Left colon (tissue), 2 donors: ENCODE results near the gene CDH5. TPM values are rescaled to one million over a fixed set of nuclear protein-coding genes. Genes with fewer than 3 reads are reported as not detected.
"Not testable (repeated sequence)": the region's sequence is repeated elsewhere in the genome, so short reads cannot be mapped to it uniquely, and the experiment has no call there.

Experiments
- ATAC-seq: fragments of 200-7000 bp; cut with Tn5 transposase; one replicate; pipeline ENCODE4 v1.9.1; 2020; ENCODE audit warnings: mild to moderate bottlenecking, moderate library complexity
- DNase-seq, 2 donors: peaks; one replicate each; pipeline ENCODE4 v3.0.0-alpha.2; 2020
- intact Hi-C, 2 donors: fragments of 100-400 bp; cut with DNase I in 1 of 2; cut with micrococcal nuclease in 1 of 2; formaldehyde crosslinking; loops; one replicate each; pipeline versions ENCODE4 v1.11.2 to v1.14.0; 2022; cut with DNase I, micrococcal nuclease
- total RNA-seq, 2 donors: library from RNA; stranded (reverse); fragmentation: NEBNext Ultra II Directional; extraction: Animal tissue kit (Norgen Biotek cat#: 25700); gene quantifications; one replicate each; pipeline ENCODE4 v1.2.1, GENCODE V29; 2021
- donor health status: DM: no; HTN: no; CAD: no.
- donor health status: DM: yes; HTN: yes; CAD: no.

Gene CDH5
- total RNA-seq, 2 donors from 2014 or later, result 7.7 to 9.9 TPM

- no peak for ATAC-seq
- no peak for DNase-seq
- intact Hi-C loops, result no loop called here
These were observed 75.3 kb downstream of the CDH5 start for GRCh38 chr16:66441586-66442375.

GRCh38 chr16:66442502-66443268 lies 76.2 kb downstream of the CDH5 start:
- DNase-seq, result no peak
- no peak for ATAC-seq
- intact Hi-C loops, result no loop called here

- no peak for DNase-seq
- intact Hi-C loops, result no loop called here
- ATAC-seq, result no peak
These were observed 76.8 kb downstream of the CDH5 start for GRCh38 chr16:66443269-66443652.

GRCh38 chr16:66444049-66444481 lies 77.6 kb downstream of the CDH5 start:
- intact Hi-C loops, result no loop called here
- DNase-seq, result no peak
- ATAC-seq, result no peak

GRCh38 chr16:66446737-66447136 lies 80.2 kb downstream of the CDH5 start:
- no peak for DNase-seq
- ATAC-seq, result no peak
- intact Hi-C loops, result no loop called here

GRCh38 chr16:66447491-66447890 lies 81.0 kb downstream of the CDH5 start:
- intact Hi-C loops, result no loop called here
- DNase-seq (no peak), ATAC-seq (no peak)

GRCh38 chr16:66451548-66451947 lies 85.1 kb downstream of the CDH5 start:
- ATAC-seq (no peak), DNase-seq (no peak)
- intact Hi-C loops, result no loop called here

GRCh38 chr16:66453230-66453629 lies 86.7 kb downstream of the CDH5 start:
- DNase-seq, intact Hi-C loops, ATAC-seq: not testable (repeated sequence)

Other genes starting within 250 kb of the CDH5 start
- not detected for gene BEAN1, start 60.6 kb downstream of the CDH5 start, total RNA-seq
- 10 to 100 TPM; 14.5 to 19.2 TPM for gene TK2, start 183.4 kb downstream of the CDH5 start, total RNA-seq
- 10 to 100 TPM; 27.5 to 31.8 TPM for gene CKLF, start 185.9 kb downstream of the CDH5 start, total RNA-seq
- 1 to 10 TPM; 3.4 to 4.9 TPM for gene CMTM1, start 199.7 kb downstream of the CDH5 start, total RNA-seq
- gene CMTM2, start 212.8 kb downstream of the CDH5 start, total RNA-seq, result not detected
- 1 to 10 TPM; 3.4 to 6.7 TPM for gene CMTM3, start 238.0 kb downstream of the CDH5 start, total RNA-seq